Measurements from ENCODE around the gene PRPF19. TPM values are rescaled to one million over a fixed set of nuclear protein-coding genes. Genes with fewer than 3 reads are reported as not detected.

PRPF19 gene
- total and polyA plus RNA-seq, 2 experiments from 2014 or later = 17.0 to 58.8 TPM

DNA sequence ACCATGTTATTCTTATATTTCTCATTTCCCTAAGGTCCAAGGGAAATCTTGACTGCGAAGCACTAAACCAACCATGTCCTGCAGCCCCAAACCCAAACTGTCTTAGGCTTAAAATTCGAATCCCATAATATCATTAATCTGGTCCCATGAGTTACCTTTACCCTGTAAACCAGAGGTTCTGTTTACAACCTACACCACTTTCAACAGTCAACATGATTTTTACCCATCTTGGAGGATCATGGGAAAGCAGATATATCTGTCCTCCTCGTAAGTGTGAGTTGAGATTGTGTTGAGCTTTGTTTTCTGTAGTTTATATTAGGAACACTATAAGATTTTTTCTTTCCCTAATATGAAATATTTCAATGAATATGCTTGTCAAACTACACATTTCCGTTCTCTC lies 6.4 kb downstream of the PRPF19 start:
- Histone ChIP-seq H3K4me3 (no peak overlapping the region), H3K27ac (no peak overlapping the region), H3K9me3 (ENCODE audit: low read depth) (no peaks in the 10 kb centered on the region), H3K4me1 (ENCODE audit: low read depth) (no peaks in the 10 kb centered on the region), H3K27me3 (no peaks in the 10 kb centered on the region), H3K36me3 (peaks cover 52% of the 10 kb centered on the region)
- TF ChIP-seq, protein P1, sequence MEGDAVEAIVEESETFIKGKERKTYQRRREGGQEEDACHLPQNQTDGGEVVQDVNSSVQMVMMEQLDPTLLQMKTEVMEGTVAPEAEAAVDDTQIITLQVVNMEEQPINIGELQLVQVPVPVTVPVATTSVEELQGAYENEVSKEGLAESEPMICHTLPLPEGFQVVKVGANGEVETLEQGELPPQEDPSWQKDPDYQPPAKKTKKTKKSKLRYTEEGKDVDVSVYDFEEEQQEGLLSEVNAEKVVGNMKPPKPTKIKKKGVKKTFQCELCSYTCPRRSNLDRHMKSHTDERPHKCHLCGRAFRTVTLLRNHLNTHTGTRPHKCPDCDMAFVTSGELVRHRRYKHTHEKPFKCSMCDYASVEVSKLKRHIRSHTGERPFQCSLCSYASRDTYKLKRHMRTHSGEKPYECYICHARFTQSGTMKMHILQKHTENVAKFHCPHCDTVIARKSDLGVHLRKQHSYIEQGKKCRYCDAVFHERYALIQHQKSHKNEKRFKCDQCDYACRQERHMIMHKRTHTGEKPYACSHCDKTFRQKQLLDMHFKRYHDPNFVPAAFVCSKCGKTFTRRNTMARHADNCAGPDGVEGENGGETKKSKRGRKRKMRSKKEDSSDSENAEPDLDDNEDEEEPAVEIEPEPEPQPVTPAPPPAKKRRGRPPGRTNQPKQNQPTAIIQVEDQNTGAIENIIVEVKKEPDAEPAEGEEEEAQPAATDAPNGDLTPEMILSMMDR (IDR thresholded peaks at IDR 0.05; ENCODE audit: low read depth, low read length) = no peak
- no peak for DNase-seq (ENCODE audit: low read depth in 1 of 2, low spot score in 1 of 2)

DNA sequence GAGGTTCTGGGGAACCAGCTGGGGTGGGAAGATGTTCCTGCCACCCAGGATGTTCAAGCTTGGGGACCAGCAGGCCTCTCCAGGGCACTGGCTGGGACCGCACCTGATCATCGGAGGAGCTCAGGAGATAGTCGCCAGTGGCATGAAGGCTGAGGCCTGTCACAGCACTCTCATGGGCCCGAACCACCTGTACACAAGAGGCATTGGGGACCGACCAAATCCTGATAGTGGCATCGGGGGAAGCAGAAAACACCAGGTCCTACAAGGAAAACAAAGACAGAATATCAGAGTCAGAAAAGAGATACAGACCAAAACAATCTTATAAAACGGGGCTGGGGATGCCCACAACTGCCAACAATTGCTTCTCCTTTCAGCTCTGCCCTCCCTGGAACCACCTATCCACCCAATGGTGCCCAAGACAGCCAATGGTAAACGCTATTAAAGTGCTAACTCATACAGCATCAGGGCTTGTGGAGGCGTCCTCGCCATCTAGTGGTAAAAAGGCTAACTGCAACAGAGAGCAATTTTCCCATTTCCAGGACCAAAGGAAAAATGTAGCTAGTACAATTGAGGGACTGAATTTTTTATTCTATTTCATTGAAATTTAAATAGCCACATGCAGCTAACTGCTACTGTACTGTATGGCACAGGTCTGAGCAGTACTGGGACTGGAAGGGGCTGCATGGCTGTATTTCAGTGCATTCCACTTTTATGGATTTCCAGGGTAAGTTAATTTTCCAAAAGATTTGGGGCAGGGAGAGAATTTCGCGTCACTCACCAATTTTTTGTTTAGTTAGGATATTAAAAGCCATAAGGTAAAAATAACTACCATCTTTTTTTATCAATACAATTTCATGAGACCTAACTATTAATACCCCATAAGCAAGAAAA lies 7.1 kb downstream of the PRPF19 start:
- Histone ChIP-seq H3K36me3 (peaks cover 57% of the 10 kb centered on the region), H3K4me1 (ENCODE audit: low read depth) (no peaks in the 10 kb centered on the region), H3K4me3 (no peak overlapping the region), H3K27ac (no peak overlapping the region), H3K27me3 (no peaks in the 10 kb centered on the region), H3K9me3 (ENCODE audit: low read depth) (no peaks in the 10 kb centered on the region)
- peak; percentile 62 to 77 for DNase-seq (ENCODE audit: low read depth in 1 of 2, low spot score in 1 of 2)
- TF ChIP-seq, protein P1 (IDR thresholded peaks at IDR 0.05; ENCODE audit: low read depth, low read length) = peak; percentile 97

DNA sequence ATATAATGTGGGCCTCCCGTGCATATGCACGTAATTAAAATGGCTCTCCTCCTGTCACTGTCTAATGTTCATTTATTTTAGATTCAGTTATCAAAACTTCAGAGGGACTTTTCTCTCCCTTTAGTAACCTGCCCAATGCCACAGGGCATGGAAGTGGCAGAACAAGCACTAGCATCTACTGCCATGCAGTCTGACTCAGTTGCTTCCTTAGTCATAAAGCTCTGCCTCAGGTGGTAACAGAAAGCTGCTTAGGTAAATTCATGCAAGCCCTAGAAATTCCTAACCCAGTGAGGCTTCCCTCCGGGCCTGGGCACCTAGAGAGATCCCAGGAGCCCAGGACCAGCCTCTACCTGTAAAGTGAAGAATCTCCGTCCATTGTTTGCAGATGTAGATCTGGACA lies 8.9 kb downstream of the PRPF19 start:
- Histone ChIP-seq H3K9me3 (ENCODE audit: low read depth) (no peaks in the 10 kb centered on the region), H3K4me3 (no peak overlapping the region), H3K36me3 (peaks cover 67% of the 10 kb centered on the region), H3K27ac (no peak overlapping the region), H3K27me3 (no peaks in the 10 kb centered on the region), H3K4me1 (ENCODE audit: low read depth) (no peaks in the 10 kb centered on the region)
- TF ChIP-seq, protein P1 (IDR thresholded peaks at IDR 0.05; ENCODE audit: low read depth, low read length) = no peak
- no peak for DNase-seq (ENCODE audit: low read depth in 1 of 2, low spot score in 1 of 2)

DNA sequence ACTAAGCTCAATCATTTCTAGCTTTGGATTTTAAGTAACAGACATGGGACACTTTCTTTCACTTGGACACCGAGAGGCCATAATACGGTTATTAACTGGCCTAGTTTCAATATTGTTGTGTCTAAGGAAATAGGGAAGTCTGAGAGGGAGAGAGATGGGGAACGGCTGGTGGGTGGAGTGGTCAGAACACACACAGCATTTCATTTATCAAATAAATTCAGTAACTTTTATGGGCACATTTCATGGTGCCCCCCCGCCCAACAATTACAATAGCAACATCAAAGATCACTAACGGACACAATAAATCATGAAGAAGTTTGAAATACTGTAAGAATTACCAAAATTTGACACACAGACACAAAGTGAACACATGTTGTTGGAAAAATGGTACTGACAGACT lies 10.7 kb downstream of the PRPF19 start:
- H3K36me3 ChIP-seq = peaks cover 64% of the 10 kb centered on the region
- no peak for DNase-seq (ENCODE audit: low read depth in 1 of 2, low spot score in 1 of 2)
- no peak overlapping the region for H3K27ac ChIP-seq
- no peak overlapping the region for H3K4me3 ChIP-seq
- no peaks in the 10 kb centered on the region for H3K4me1 ChIP-seq (ENCODE audit: low read depth)
- no peaks in the 10 kb centered on the region for H3K27me3 ChIP-seq
- TF ChIP-seq, protein P1 (IDR thresholded peaks at IDR 0.05; ENCODE audit: low read depth, low read length) = no peak
- no peaks in the 10 kb centered on the region for H3K9me3 ChIP-seq (ENCODE audit: low read depth)

DNA sequence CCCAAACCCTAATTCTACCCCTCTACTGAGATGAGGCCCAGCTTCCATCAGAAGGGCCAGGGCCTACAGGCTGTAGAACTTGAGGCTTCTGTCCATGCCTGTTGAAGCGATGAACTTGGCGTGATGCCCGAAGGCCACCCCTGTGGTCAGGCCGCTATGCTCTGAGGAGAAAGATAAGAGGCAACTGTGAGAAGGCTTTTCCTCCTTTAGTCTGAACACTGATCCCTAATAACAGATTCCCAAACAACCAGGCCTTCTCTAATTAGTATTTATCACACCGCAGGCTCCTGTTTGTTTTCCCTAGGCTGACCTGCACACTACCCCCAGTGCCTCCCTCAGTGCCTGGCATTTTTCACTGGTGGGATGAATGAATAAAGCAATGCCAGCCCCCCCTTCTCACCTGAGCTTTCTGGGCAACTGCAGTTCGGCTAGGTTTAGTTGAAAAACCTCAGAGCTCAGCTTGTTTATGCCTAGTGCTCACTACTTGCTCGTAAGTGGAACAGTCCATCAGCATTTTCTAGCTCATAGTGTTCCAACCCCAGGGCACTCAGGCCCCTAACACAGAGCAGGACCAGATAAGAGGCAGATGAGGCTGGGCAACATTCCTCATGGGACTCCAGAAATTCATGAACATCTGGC lies 15.2 kb downstream of the PRPF19 start:
- no peaks in the 10 kb centered on the region for H3K9me3 ChIP-seq (ENCODE audit: low read depth)
- TF ChIP-seq, protein P1 (IDR thresholded peaks at IDR 0.05; ENCODE audit: low read depth, low read length) = no peak
- H3K36me3 ChIP-seq = peaks cover 27% of the 10 kb centered on the region
- no peaks in the 10 kb centered on the region for H3K4me1 ChIP-seq (ENCODE audit: low read depth)
- no peaks in the 10 kb centered on the region for H3K27me3 ChIP-seq
- DNase-seq (ENCODE audit: low read depth in 1 of 2, low spot score in 1 of 2) = peak; percentile 23 to 79
- no peak overlapping the region for H3K4me3 ChIP-seq
- H3K27ac ChIP-seq = no peak overlapping the region
